Stomach (tissue), 19 donors: ENCODE measurements around the gene REG3A. TPM values are rescaled to one million over a fixed set of nuclear protein-coding genes. Genes with fewer than 3 reads are reported as not detected.

Experiments
- DNase-seq, 2 donors: peaks; one replicate each; pipeline versions ENCODE4 v3.0.0 to v3.0.0-alpha.2; 2013 to 2019
- H3K27ac ChIP-seq, 5 donors: fragments of 200-600 bp in 4 of 5; sonication (generic) in 4 of 5; one replicate each; pipeline ENCODE4 v1.5.1; 2013 to 2019; ENCODE audit warnings: mild to moderate bottlenecking in 1 of 5, moderate library complexity in 1 of 5
- H3K27me3 ChIP-seq, 3 donors: fragments of 200-600 bp; sonication (generic); one replicate each; pipeline ENCODE4 v1.5.1; 2017 to 2019; ENCODE audit warnings: mixed run types in 1 of 3
- H3K36me3 ChIP-seq, 4 donors: fragments of 200-600 bp; sonication (generic); 1 replicate in 3 of 4; 2 replicates in 1 of 4; pipeline ENCODE4 v1.5.1; 2016 to 2019
- H3K4me1 ChIP-seq, 4 donors: fragments of 200-600 bp; sonication (generic); one replicate each; pipeline ENCODE4 v1.5.1; 2016 to 2019
- H3K4me3 ChIP-seq, 4 donors: fragments of 200-600 bp; sonication (generic) in 3 of 4; one replicate each; pipeline ENCODE4 v1.5.1; 2016 to 2019; ENCODE audit warnings: mild to moderate bottlenecking in 1 of 4
- H3K9me3 ChIP-seq, 4 donors: fragments of 200-600 bp; sonication (generic); one replicate each; pipeline ENCODE4 v1.5.1; 2016 to 2019
- CTCF ChIP-seq, 7 experiments: fragments of 450-650 bp in 4 of 7; fragments of 200-600 bp in 3 of 7; sonication (generic) in 3 of 7; IDR thresholded peaks; one replicate each; pipeline ENCODE4 v1.5.1; 2016 to 2019; ENCODE audit warnings: antibody characterized with exemption in 7 of 7, control low read depth in 2 of 7, mild to moderate bottlenecking in 1 of 7
- EP300 ChIP-seq: sonication (generic); formaldehyde crosslinking; IDR thresholded peaks from one replicate; pipeline ENCODE4 v1.6.1; 2017; ENCODE audit warnings: antibody characterized with exemption
- POLR2A ChIP-seq, 4 donors: fragments of 450-650 bp; IDR thresholded peaks; one replicate each; pipeline ENCODE4 v1.6.1; 2016; ENCODE audit warnings: antibody characterized with exemption in 4 of 4, control low read depth in 2 of 4, mild to moderate bottlenecking in 1 of 4, moderate library complexity in 1 of 4
- POLR2AphosphoS5 ChIP-seq, 3 donors: sonication (generic); formaldehyde crosslinking; IDR thresholded peaks; one replicate each; pipeline ENCODE4 v1.6.1; 2016; ENCODE audit warnings: antibody characterized with exemption in 3 of 3
- WGBS, 5 donors: extraction: QIAGEN DNeasy Blood & Tissue Kit in 3 of 5; methylation state at CpG; one replicate each; pipeline versions ENCODE4 v1.1.5 to v1.1.7; 2013 to 2018; 5-methylcytosine and 5-hydroxymethylcytosine counted together
- intact Hi-C: fragments of 100-400 bp; cut with DNase I; formaldehyde crosslinking; loops from one replicate; pipeline ENCODE4 v1.15.1; 2023; ENCODE audit warnings: low total_unique reads
- long read RNA-seq, 10 donors: transcript quantifications; one replicate each; lab custom pipeline, GENCODE V29; 2026
- polyA plus RNA-seq, 3 donors: library from polyadenylated mRNA; stranded (reverse); fragments of 200-250 nt; gene quantifications; one replicate each; pipeline ENCODE4 v1.2.3, GENCODE V29; 2013
- total RNA-seq, 5 donors: library from RNA; depleted of rRNA; stranded (reverse); fragments of >200 nt; gene quantifications; one replicate each; pipeline versions ENCODE4 v1.1.0 to v1.2.3, GENCODE V29; 2014 to 2016
- donor health status: healthy with polysubstance abuse.
- donor health status: Bipolar disorder and iron deficiency.
- donor health status: healthy.

The REG3A gene
- 100 to 1,000 TPM in 1 of 5 donors, 1 to 10 TPM in 2, not detected in 2; 3.1 to 381 (median 9.8) TPM for total RNA-seq
- 100 to 1,000 TPM in 1 of 3 donors, 10 to 100 TPM in 1, 1 to 10 TPM in 1; 4.4 to 120 (median 73.4) TPM for polyA plus RNA-seq
- long read RNA-seq, donor 1, result 0 reads
- long read RNA-seq, donor 2, result 0 reads
- long read RNA-seq, donor 3, result 0 reads
- long read RNA-seq, donor 4, result 0 reads
- long read RNA-seq, donor 5, result 0 reads
- long read RNA-seq, donor 6, result 0 reads
- long read RNA-seq, donor 7, result 0 reads
- long read RNA-seq, donor 8, result 0 reads
- long read RNA-seq, donor 9, result 0 reads
- long read RNA-seq, donor 10, result 0 reads

DNA sequence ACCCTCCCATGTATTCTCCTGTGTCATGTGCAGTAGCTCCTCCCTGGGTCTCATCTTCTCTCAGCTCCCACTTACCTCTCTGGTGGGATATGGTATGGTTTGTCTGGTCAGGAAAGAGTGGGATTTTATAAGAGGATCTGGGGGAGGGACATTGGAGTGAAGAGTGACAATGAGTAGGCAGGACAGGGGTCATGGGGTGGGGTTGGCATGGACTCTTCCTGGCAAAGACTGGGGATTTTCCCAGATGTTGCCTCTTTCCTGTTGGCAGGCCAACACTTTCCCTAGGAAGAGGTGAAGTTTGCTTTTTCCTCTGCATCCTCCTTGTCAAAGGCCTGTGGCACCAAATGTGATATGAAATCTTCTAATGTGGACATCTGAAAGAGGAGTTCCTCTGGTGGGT is at the start of gene REG3A:
Gene REG3A, minus strand, starts transcription at position 101 of the 400 bp plus-strand sequence. CDS start 348 bp downstream, outside the sequence.
- Histone ChIP-seq H3K4me3 (no peak within 1 kb of the TSS), H3K9me3 (peaks cover 0 to 7% (median 0%) of the 10 kb centered on the region in 4 donors), H3K27me3 (no peaks in the 10 kb centered on the region), H3K36me3 (no peaks in the 10 kb centered on the region), H3K4me1 (peaks cover 0 to 7% (median 0%) of the 10 kb centered on the region in 4 donors), H3K27ac (peak within 1 kb of the TSS in 1 of 5 donors; percentile 8)
- intact Hi-C loops, result no loop called here
- TF ChIP-seq EP300 (no peak), POLR2A (IDR thresholded peaks at IDR 0.05) (no peak), POLR2AphosphoS5 (IDR thresholded peaks at IDR 0.05) (no peak), CTCF (IDR thresholded peaks at IDR 0.05) (no peak)
- DNase-seq, result no peak

DNA sequence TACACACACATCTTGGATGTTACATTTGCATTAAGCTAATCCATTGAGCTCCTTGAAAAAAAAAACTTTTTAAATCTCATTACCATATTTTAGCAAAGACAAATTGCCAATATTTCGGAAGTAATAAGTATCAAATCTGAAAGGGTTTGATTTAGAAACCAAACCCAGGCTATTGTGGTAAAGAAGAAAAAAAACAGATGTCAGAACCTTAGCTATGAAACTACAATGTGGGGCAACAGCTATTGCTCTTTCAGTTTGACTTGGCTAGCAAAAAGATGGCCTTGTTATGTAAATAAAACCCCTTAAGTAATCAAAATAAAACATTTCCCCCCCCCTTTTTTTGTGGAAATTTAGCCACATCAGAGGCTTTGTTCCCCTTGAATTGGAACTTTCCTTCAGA is 41.2 kb upstream of the REG3A start:
- TF ChIP-seq POLR2AphosphoS5 (IDR thresholded peaks at IDR 0.05) (no peak), CTCF (IDR thresholded peaks at IDR 0.05) (no peak), POLR2A (IDR thresholded peaks at IDR 0.05) (no peak)
- H3K9me3 ChIP-seq, result no peaks in the 10 kb centered on the region
- intact Hi-C loops, result no loop called here
- H3K4me1 ChIP-seq, result no peaks in the 10 kb centered on the region
- no peaks in the 10 kb centered on the region for H3K27me3 ChIP-seq
- no peaks in the 10 kb centered on the region for H3K36me3 ChIP-seq
- DNase-seq, result no peak
- H3K27ac ChIP-seq, result no peak overlapping the region
- 76 to 87% (median 79%) methylated on average over 1 of the region's 1 CpG for WGBS, 5 donors
- H3K4me3 ChIP-seq, result no peak overlapping the region

DNA sequence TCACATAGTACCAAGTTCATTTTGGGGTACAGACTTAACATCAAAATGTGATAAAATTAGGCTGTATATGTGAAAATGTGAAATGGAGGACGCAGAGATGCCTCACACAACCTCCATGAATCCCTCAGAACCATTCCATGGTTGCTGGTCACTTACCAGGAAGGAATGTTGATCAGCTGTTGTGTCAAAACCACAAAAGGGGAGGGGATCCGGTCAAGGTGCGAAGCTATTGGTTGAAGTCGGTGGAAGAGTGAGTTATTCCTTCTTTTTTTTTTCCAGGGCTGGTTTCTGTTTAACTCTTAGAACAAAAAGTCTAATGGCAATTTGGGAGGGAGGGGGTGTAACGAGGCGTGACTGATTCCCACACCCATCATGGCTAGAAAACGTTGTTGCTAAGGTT is 32.3 kb upstream of the REG3A start:
- Histone ChIP-seq H3K36me3 (no peaks in the 10 kb centered on the region), H3K4me3 (no peak overlapping the region), H3K27ac (no peak overlapping the region), H3K9me3 (no peaks in the 10 kb centered on the region), H3K4me1 (no peaks in the 10 kb centered on the region), H3K27me3 (no peaks in the 10 kb centered on the region)
- intact Hi-C loops, result no loop called here
- WGBS, 5 donors, result 77 to 85% (median 82%) methylated on average over 7 of the region's 7 CpGs
- no peak for DNase-seq
- TF ChIP-seq CTCF (IDR thresholded peaks at IDR 0.05) (no peak), POLR2AphosphoS5 (IDR thresholded peaks at IDR 0.05) (no peak), EP300 (no peak), POLR2A (IDR thresholded peaks at IDR 0.05) (no peak)

DNA sequence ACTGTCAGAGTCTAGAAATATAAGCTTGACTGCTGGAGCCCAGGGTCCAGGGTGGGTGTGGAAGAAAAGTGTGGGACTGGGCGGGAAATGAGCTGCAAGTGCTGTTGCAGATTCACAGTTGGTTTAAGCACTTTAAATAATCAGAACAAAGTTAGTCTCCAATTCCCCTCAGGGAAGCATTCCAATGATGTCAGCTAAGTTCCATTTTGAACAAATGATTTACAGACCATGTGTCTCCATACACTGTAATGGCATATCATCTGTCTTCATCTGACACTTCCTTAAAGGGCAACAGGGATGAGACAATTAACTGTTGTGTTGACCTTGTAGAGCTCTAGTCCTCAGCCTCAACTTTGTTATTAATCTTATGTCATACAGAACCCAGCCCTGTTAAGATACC is 31.5 kb upstream of the REG3A start:
- Histone ChIP-seq H3K27ac (no peak overlapping the region), H3K4me3 (no peak overlapping the region), H3K27me3 (no peaks in the 10 kb centered on the region), H3K36me3 (no peaks in the 10 kb centered on the region), H3K4me1 (no peaks in the 10 kb centered on the region), H3K9me3 (no peaks in the 10 kb centered on the region)
- peak in 1 of 2 donors; percentile 1 for DNase-seq
- 88 to 95% (median 93%) methylated on average over 1 of the region's 1 CpG for WGBS, 5 donors
- intact Hi-C loops, result no loop called here
- TF ChIP-seq POLR2A (IDR thresholded peaks at IDR 0.05) (no peak), EP300 (no peak), CTCF (IDR thresholded peaks at IDR 0.05) (no peak), POLR2AphosphoS5 (IDR thresholded peaks at IDR 0.05) (no peak)
